Measurements from ENCODE around the gene SLC37A1. TPM values are rescaled to one million over a fixed set of nuclear protein-coding genes. Genes with fewer than 3 reads are reported as not detected.

The SLC37A1 gene
- total RNA-seq, 1 experiment from 2014 or later: 15.0 TPM

DNA sequence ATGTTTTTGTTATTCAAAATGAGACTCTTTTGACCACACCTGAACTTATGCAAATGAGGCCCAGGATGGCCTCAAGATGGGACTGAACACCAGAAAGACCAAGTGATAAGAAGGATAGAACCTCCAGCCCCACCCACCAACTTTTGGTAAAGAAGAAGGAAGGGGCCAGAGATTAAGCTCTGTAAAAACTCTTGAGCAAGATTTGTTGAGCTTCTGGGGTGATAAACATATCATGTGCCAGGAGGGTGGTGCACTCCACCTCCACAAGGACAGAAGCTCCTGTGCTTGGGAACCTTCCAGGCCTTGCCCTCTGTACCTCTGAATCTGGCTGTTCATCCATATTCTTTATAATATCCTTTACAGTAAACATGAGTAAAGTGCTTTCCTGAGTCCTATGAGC is 22.9 kb upstream of the SLC37A1 start:
- no peak for DNase-seq (ENCODE audit: low read depth, low spot score)
- TF ChIP-seq EZH2 (IDR thresholded peaks at IDR 0.05): no peak
- POLR2A ChIA-PET: no interaction called here
- no peaks in the 10 kb centered on the region for H3K79me2 ChIP-seq (ENCODE audit: insufficient read depth, low read length)
- H3K4me3 ChIP-seq (replicated peaks in 1 of 2; ENCODE audit: low read depth in 1 of 2, low read length in 2 of 2): no peak overlapping the region
- no peak overlapping the region for H3K9ac ChIP-seq (ENCODE audit: low read length)
- no TSS peak for BruUV-seq (replicated peaks)
- H3K9me3 ChIP-seq (ENCODE audit: control insufficient read depth in 1 of 2, insufficient read depth in 1 of 2, low read depth in 1 of 2, low read length in 2 of 2): no peaks in the 10 kb centered on the region
- CTCF ChIA-PET: no interaction called here
- no peaks in the 10 kb centered on the region for H4K20me1 ChIP-seq (ENCODE audit: insufficient read depth)
- RAD21 ChIA-PET (ENCODE audit: low non-redundant PET in 1 of 2, low total read pairs in 2 of 2, uncharacterized antibody in 2 of 2, unreplicated experiment in 2 of 2): no interaction called here
- H3K9me2 ChIP-seq (ENCODE audit: insufficient read depth): no peaks in the 10 kb centered on the region
- ATAC-seq: no peak
- H2AFZ ChIP-seq (ENCODE audit: low read depth, low read length, poor library complexity, severe bottlenecking): no peak overlapping the region
- intact Hi-C loops (cut with micrococcal nuclease): no loop called here
- no peaks in the 10 kb centered on the region for H3K27me3 ChIP-seq (ENCODE audit: insufficient read depth, low read length)
- H3K36me3 ChIP-seq (ENCODE audit: control insufficient read depth in 1 of 2, insufficient read depth in 2 of 2, low read length in 2 of 2): no peaks in the 10 kb centered on the region
- no peak overlapping the region for H3K27ac ChIP-seq (ENCODE audit: low read depth, low read length)
- no peak overlapping the region for H3K4me2 ChIP-seq (ENCODE audit: low read length)
- H3K4me1 ChIP-seq (ENCODE audit: control insufficient read depth in 1 of 2, insufficient read depth in 2 of 2, low read length in 2 of 2): peaks cover 3 to 17% of the 10 kb centered on the region in 2 experiments; a peak in 3 of 4 replicates

DNA sequence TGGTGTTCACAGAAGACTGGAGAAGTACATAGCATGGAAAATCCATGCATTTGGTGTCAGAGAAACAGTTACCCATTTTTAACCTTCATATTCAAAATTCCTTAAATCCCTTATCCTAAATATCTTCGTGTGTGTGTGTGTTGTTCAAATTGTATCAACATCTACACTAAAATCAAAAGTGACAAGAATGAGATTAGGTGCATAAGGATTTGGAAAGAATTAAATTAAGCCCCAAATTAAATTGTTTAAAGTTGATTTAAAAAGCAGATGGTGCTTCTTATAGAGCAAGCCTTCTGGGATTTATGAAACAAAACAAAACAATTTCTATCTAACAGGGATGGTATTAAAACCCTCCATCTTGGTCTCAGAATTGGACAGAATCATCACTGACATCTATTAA is 22.3 kb upstream of the SLC37A1 start:
- Histone ChIP-seq H3K9ac (ENCODE audit: low read length) (no peak overlapping the region), H3K9me3 (ENCODE audit: control insufficient read depth in 1 of 2, insufficient read depth in 1 of 2, low read depth in 1 of 2, low read length in 2 of 2) (no peaks in the 10 kb centered on the region), H3K4me3 (replicated peaks in 1 of 2; ENCODE audit: low read depth in 1 of 2, low read length in 2 of 2) (no peak overlapping the region), H3K79me2 (ENCODE audit: insufficient read depth, low read length) (no peaks in the 10 kb centered on the region), H3K9me2 (ENCODE audit: insufficient read depth) (no peaks in the 10 kb centered on the region), H3K36me3 (ENCODE audit: control insufficient read depth in 1 of 2, insufficient read depth in 2 of 2, low read length in 2 of 2) (no peaks in the 10 kb centered on the region), H2AFZ (ENCODE audit: low read depth, low read length, poor library complexity, severe bottlenecking) (no peak overlapping the region), H3K27me3 (ENCODE audit: insufficient read depth, low read length) (no peaks in the 10 kb centered on the region), H3K4me1 (ENCODE audit: control insufficient read depth in 1 of 2, insufficient read depth in 2 of 2, low read length in 2 of 2) (peaks cover 3 to 20% of the 10 kb centered on the region in 2 experiments; a peak in 3 of 4 replicates), H3K27ac (ENCODE audit: low read depth, low read length) (no peak overlapping the region), H3K4me2 (ENCODE audit: low read length) (no peak overlapping the region), H4K20me1 (ENCODE audit: insufficient read depth) (no peaks in the 10 kb centered on the region)
- ChIA-PET RAD21 (ENCODE audit: low non-redundant PET in 1 of 2, low total read pairs in 2 of 2, uncharacterized antibody in 2 of 2, unreplicated experiment in 2 of 2) (no interaction called here), POLR2A (no interaction called here), CTCF (no interaction called here)
- ATAC-seq (no peak), DNase-seq (ENCODE audit: low read depth, low spot score) (no peak)
- BruUV-seq (replicated peaks): no TSS peak
- TF ChIP-seq EZH2 (IDR thresholded peaks at IDR 0.05) (no peak), POLR2A (IDR thresholded peaks at IDR 0.05; ENCODE audit: borderline replicate concordance, extremely low read depth, insufficient read depth, insufficient read length) (no peak), CBX3 (IDR thresholded peaks at IDR 0.05; ENCODE audit: low read depth) (no peak), RAD21 (IDR thresholded peaks at IDR 0.05; ENCODE audit: low read depth) (no peak)
- intact Hi-C loops (cut with micrococcal nuclease): no loop called here

DNA sequence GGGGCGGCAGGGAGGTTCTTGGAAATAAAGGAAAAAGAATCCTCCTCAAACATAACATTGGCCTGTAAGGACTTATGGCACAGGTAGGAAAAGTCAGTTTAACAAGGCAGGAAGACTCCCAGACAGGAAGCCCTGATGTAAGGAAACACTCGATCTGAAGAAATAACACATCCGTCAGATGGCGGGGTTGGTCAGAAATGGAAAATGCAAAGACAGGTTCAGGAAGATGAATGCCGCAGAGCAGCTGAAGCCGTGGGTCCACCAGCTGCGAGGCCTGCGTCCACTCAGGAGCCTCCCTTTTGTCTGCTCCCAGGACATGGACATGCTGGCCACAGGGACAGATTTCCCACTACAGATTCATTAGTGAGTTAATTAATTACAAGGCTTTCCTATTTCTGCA is 21.5 kb upstream of the SLC37A1 start:
- H3K36me3 ChIP-seq (ENCODE audit: control insufficient read depth in 1 of 2, insufficient read depth in 2 of 2, low read length in 2 of 2): no peaks in the 10 kb centered on the region
- no peaks in the 10 kb centered on the region for H3K9me3 ChIP-seq (ENCODE audit: control insufficient read depth in 1 of 2, insufficient read depth in 1 of 2, low read depth in 1 of 2, low read length in 2 of 2)
- CTCF ChIA-PET: no interaction called here
- intact Hi-C loops (cut with micrococcal nuclease): no loop called here
- RAD21 ChIA-PET (ENCODE audit: low non-redundant PET in 1 of 2, low total read pairs in 2 of 2, uncharacterized antibody in 2 of 2, unreplicated experiment in 2 of 2): no interaction called here
- H3K4me2 ChIP-seq (ENCODE audit: low read length): no peak overlapping the region
- no peak for DNase-seq (ENCODE audit: low read depth, low spot score)
- H3K27me3 ChIP-seq (ENCODE audit: insufficient read depth, low read length): no peaks in the 10 kb centered on the region
- H3K9me2 ChIP-seq (ENCODE audit: insufficient read depth): no peaks in the 10 kb centered on the region
- POLR2A ChIA-PET: no interaction called here
- ATAC-seq: no peak
- no peak overlapping the region for H3K4me3 ChIP-seq (replicated peaks in 1 of 2; ENCODE audit: low read depth in 1 of 2, low read length in 2 of 2)
- peaks cover 10 to 28% of the 10 kb centered on the region in 2 experiments; a peak in 3 of 4 replicates for H3K4me1 ChIP-seq (ENCODE audit: control insufficient read depth in 1 of 2, insufficient read depth in 2 of 2, low read length in 2 of 2)
- no peak overlapping the region for H2AFZ ChIP-seq (ENCODE audit: low read depth, low read length, poor library complexity, severe bottlenecking)
- no peaks in the 10 kb centered on the region for H4K20me1 ChIP-seq (ENCODE audit: insufficient read depth)
- no peak overlapping the region for H3K27ac ChIP-seq (ENCODE audit: low read depth, low read length)
- H3K79me2 ChIP-seq (ENCODE audit: insufficient read depth, low read length): no peaks in the 10 kb centered on the region
- no TSS peak for BruUV-seq (replicated peaks)
- H3K9ac ChIP-seq (ENCODE audit: low read length): no peak overlapping the region
- TF ChIP-seq, protein P1, sequence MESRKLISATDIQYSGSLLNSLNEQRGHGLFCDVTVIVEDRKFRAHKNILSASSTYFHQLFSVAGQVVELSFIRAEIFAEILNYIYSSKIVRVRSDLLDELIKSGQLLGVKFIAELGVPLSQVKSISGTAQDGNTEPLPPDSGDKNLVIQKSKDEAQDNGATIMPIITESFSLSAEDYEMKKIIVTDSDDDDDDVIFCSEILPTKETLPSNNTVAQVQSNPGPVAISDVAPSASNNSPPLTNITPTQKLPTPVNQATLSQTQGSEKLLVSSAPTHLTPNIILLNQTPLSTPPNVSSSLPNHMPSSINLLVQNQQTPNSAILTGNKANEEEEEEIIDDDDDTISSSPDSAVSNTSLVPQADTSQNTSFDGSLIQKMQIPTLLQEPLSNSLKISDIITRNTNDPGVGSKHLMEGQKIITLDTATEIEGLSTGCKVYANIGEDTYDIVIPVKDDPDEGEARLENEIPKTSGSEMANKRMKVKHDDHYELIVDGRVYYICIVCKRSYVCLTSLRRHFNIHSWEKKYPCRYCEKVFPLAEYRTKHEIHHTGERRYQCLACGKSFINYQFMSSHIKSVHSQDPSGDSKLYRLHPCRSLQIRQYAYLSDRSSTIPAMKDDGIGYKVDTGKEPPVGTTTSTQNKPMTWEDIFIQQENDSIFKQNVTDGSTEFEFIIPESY (IDR thresholded peaks at IDR 0.05; ENCODE audit: extremely low read depth, insufficient replicate concordance, low read length): no peak
- TF ChIP-seq EGR1 (IDR thresholded peaks at IDR 0.05; ENCODE audit: low read depth) (no peak), SIN3A (IDR thresholded peaks at IDR 0.05; ENCODE audit: low read depth) (no peak), TCF7L2 (IDR thresholded peaks at IDR 0.05; ENCODE audit: borderline replicate concordance, extremely low read depth, insufficient read depth, insufficient read length) (no peak), ZFX (IDR thresholded peaks at IDR 0.05) (no peak), POLR2A (IDR thresholded peaks at IDR 0.05; ENCODE audit: borderline replicate concordance, extremely low read depth, insufficient read depth, insufficient read length) (no peak), SRF (IDR thresholded peaks at IDR 0.05; ENCODE audit: low read depth) (no peak), FOSL1 (IDR thresholded peaks at IDR 0.05; ENCODE audit: low read depth) (no peak), RAD21 (IDR thresholded peaks at IDR 0.05; ENCODE audit: low read depth) (no peak), ZNF274 (IDR thresholded peaks at IDR 0.05; ENCODE audit: low read depth, low read length) (no peak)
- TF ChIP-seq, protein P2, sequence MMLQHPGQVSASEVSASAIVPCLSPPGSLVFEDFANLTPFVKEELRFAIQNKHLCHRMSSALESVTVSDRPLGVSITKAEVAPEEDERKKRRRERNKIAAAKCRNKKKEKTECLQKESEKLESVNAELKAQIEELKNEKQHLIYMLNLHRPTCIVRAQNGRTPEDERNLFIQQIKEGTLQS (IDR thresholded peaks at IDR 0.05): no peak
- TF ChIP-seq, protein P3, sequence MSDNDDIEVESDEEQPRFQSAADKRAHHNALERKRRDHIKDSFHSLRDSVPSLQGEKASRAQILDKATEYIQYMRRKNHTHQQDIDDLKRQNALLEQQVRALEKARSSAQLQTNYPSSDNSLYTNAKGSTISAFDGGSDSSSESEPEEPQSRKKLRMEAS (IDR thresholded peaks at IDR 0.05): no peak

Data from HCT116 (cell line).